IMR-90 (cell line): Measurements from ENCODE around the gene FAM227B. TPM values are rescaled to one million over a fixed set of nuclear protein-coding genes. Genes with fewer than 3 reads are reported as not detected.
A peak's percentile ranks its signal among the peaks of the same experiment; 100 is the strongest.

Source experiments
- ATAC-seq: fragments of 200-7000 bp; cut with Tn5 transposase; 2 replicates; pipeline ENCODE4 v1.9.1; 2020; ENCODE audit warnings: low read depth, mild to moderate bottlenecking, moderate library complexity
- BruUV-seq: library from RNA; stranded (reverse); fragments of 400-500 nt; replicated peaks from 2 replicates; lab custom pipeline; 2021; lab: Mats Ljungman, UMichigan
- CTCF ChIA-PET: fragments of 300-600 bp; formaldehyde crosslinking; extraction: SDS; loops from one replicate; lab custom pipeline; 2021; ENCODE audit warnings: antibody characterized with exemption; lab: Yijun Ruan, JAX
- POLR2A ChIA-PET: fragments of 300-600 bp; sonication (Branson Sonifier 250); formaldehyde crosslinking; loops from one replicate; lab custom pipeline; 2022; ENCODE audit warnings: antibody characterized with exemption; ENCODE audit not compliant: unreplicated experiment; lab: Charles Lee
- DNase-seq: peaks from one replicate; pipeline ENCODE4 v3.0.0; 2013
- H2AFZ ChIP-seq: replicated peaks from 2 replicates; pipeline ENCODE3; 2013; ENCODE audit warnings: low read length, mild to moderate bottlenecking; ENCODE audit not compliant: poor library complexity
- H2AK5ac ChIP-seq: 2 replicates; pipeline ENCODE4 v1.6.1; 2013; ENCODE audit warnings: low read depth, low read length, inconsistent platforms
- H2AK9ac ChIP-seq: replicated peaks from 2 replicates; pipeline ENCODE3; 2013; ENCODE audit warnings: mild to moderate bottlenecking, low read depth, low read length, moderate library complexity; ENCODE audit not compliant: poor library complexity
- H2BK120ac ChIP-seq: 2 replicates; pipeline ENCODE4 v1.6.1; 2013; ENCODE audit warnings: low read depth, low read length, inconsistent platforms
- H2BK15ac ChIP-seq: 3 replicates; pipeline ENCODE4 v1.6.1; 2013; ENCODE audit warnings: low read depth, low read length, inconsistent platforms
- H2BK20ac ChIP-seq: 2 replicates; pipeline ENCODE4 v1.6.1; 2013; ENCODE audit warnings: low read depth, mild to moderate bottlenecking, inconsistent platforms, low read length, moderate library complexity
- H2BK5ac ChIP-seq: 2 replicates; pipeline ENCODE4 v1.6.1; 2013; ENCODE audit warnings: mild to moderate bottlenecking, low read depth, low read length, inconsistent platforms; ENCODE audit not compliant: poor library complexity, severe bottlenecking
- H3K14ac ChIP-seq: replicated peaks from 2 replicates; pipeline ENCODE4 v1.6.1; 2013; ENCODE audit warnings: low read depth, low read length, inconsistent platforms
- H3K18ac ChIP-seq: 2 replicates; pipeline ENCODE4 v1.6.1; 2013; ENCODE audit warnings: low read depth, low read length, control low read depth
- H3K23ac ChIP-seq: 2 replicates; pipeline ENCODE4 v1.6.1; 2013; ENCODE audit warnings: low read depth, low read length, inconsistent platforms
- H3K27ac ChIP-seq: 2 replicates; pipeline ENCODE4 v1.5.1; 2013; ENCODE audit warnings: mild to moderate bottlenecking, control low read depth, low read length; ENCODE audit not compliant: insufficient read depth
- H3K27me3 ChIP-seq: 2 replicates; pipeline ENCODE4 v1.6.1; 2013; ENCODE audit warnings: low read length; ENCODE audit not compliant: control insufficient read depth, insufficient read depth
- H3K36me3 ChIP-seq: 2 replicates; pipeline ENCODE4 v1.6.1; 2013; ENCODE audit warnings: low read length, mixed read lengths; ENCODE audit not compliant: control insufficient read depth, insufficient read depth
- H3K4ac ChIP-seq: 2 replicates; pipeline ENCODE4 v1.6.1; 2013; ENCODE audit warnings: low read depth, low read length, inconsistent platforms
- H3K4me1 ChIP-seq: 2 replicates; pipeline ENCODE4 v1.6.1; 2013; ENCODE audit warnings: low read length, mixed read lengths; ENCODE audit not compliant: control insufficient read depth, insufficient read depth
- H3K4me2 ChIP-seq: 2 replicates; pipeline ENCODE4 v1.6.1; 2013; ENCODE audit warnings: low read depth, mild to moderate bottlenecking, control low read depth, low read length, moderate library complexity
- H3K4me3 ChIP-seq: 2 replicates; pipeline ENCODE4 v1.5.1; 2013; ENCODE audit warnings: low read depth, mild to moderate bottlenecking, control low read depth, low read length, moderate library complexity; ENCODE audit not compliant: insufficient read depth
- H3K56ac ChIP-seq: 2 replicates; pipeline ENCODE4 v1.6.1; 2013; ENCODE audit warnings: low read length, inconsistent platforms; ENCODE audit not compliant: insufficient read depth; ENCODE audit errors: extremely low read depth
- H3K79me1 ChIP-seq, 2 experiments: 2 replicates each; pipeline ENCODE4 v1.6.1; 2013; ENCODE audit warnings: low read length in 2 of 2, inconsistent platforms in 1 of 2, low read depth in 1 of 2
- H3K9ac ChIP-seq: 2 replicates; pipeline ENCODE4 v1.6.1; 2013; ENCODE audit warnings: low read depth, low read length, control low read depth
- H3K9me1 ChIP-seq: 2 replicates; pipeline ENCODE4 v1.6.1; 2013; ENCODE audit warnings: low read length, inconsistent platforms; ENCODE audit not compliant: insufficient read depth
- H3K9me3 ChIP-seq: 2 replicates; pipeline ENCODE4 v1.6.1; 2013; ENCODE audit warnings: low read length; ENCODE audit not compliant: control insufficient read depth, insufficient read depth
- H4K20me1 ChIP-seq: 2 replicates; pipeline ENCODE4 v1.6.1; 2013; ENCODE audit warnings: low read length, inconsistent platforms; ENCODE audit not compliant: insufficient read depth
- H4K5ac ChIP-seq: 2 replicates; pipeline ENCODE4 v1.6.1; 2013; ENCODE audit warnings: mild to moderate bottlenecking, low read depth, low read length, control low read depth
- H4K8ac ChIP-seq, 2 experiments: 2 replicates each; pipeline ENCODE4 v1.6.1; 2013; ENCODE audit warnings: low read depth in 2 of 2, low read length in 2 of 2, control low read depth in 1 of 2, inconsistent platforms in 1 of 2
- H4K91ac ChIP-seq: 2 replicates; pipeline ENCODE4 v1.6.1; 2013; ENCODE audit warnings: low read depth, low read length, inconsistent platforms; ENCODE audit not compliant: insufficient read depth
- CEBPB ChIP-seq: IDR thresholded peaks from 2 replicates; pipeline ENCODE4 v1.6.1; 2012; ENCODE audit warnings: low read depth, low read length, improper control_type of control experiment
- NFE2L2 ChIP-seq: fragments of 150-350 bp; IDR thresholded peaks from 2 replicates; pipeline ENCODE4 v1.6.1; 2016; ENCODE audit warnings: low read depth, mild to moderate bottlenecking, low read length
- WGBS, 2 experiments: methylation state at CpG; one replicate each; pipeline versions ENCODE4 v1.1.5 to v1.1.7; 2013; ENCODE audit warnings: missing lambda C conversion rate in 2 of 2; ENCODE audit not compliant: insufficient read length in 1 of 2; ENCODE audit errors: extremely low coverage in 2 of 2; 5-methylcytosine and 5-hydroxymethylcytosine counted together
- dilution Hi-C: fragments of 300-500 bp; cut with HindIII; formaldehyde crosslinking; loops from one replicate; pipeline ENCODE4 v1.14.3; 2018; ENCODE audit warnings: low sequenced_read_pairs; ENCODE audit not compliant: unreplicated experiment
- in situ Hi-C: fragments of 300-500 bp; cut with MboI; formaldehyde crosslinking; loops from 3 replicates; pipeline ENCODE4 v1.14.3; 2019; ENCODE audit warnings: low sequenced_read_pairs, inconsistent platforms, mixed read lengths
- intact Hi-C: fragments of 100-400 bp; cut with micrococcal nuclease; formaldehyde crosslinking; loops from 2 replicates; pipeline ENCODE4 v1.10.0; 2022
- polyA plus RNA-seq, 3 experiments: library from polyadenylated mRNA; depleted of rRNA; stranded (reverse); fragments of >200 nt; gene quantifications; 2 replicates each; pipeline ENCODE4 v1.2.3, GENCODE V29; 2012; ENCODE audit warnings: low replicate concordance in 1 of 3
- total RNA-seq: library from RNA; depleted of rRNA; stranded (reverse); fragments of >200 nt; gene quantifications from 2 replicates; pipeline ENCODE4 v1.2.3, GENCODE V29; 2012

Gene FAM227B
- total and polyA plus RNA-seq, 2 of the 4 experiments (the other 2 are of a cell fraction) = 1.8 to 3.0 TPM

DNA sequence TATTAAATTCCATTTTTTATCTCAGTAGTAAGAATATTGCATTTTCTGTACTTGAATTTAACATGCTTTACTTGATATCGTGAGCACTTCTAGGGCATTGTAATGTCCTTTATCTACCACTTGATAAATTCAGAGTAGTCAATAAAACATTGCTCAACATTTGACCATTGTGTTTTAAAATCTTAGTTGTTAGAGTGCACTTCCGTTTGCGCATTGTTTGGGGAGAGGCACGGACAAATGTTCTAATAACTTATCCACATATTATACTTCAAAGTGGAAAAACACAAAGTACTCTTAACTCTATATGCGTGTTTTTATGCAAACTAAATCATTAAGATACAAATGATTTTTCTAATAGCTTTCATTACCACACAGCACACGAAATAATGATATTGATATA lies 419 bp downstream of the FAM227B start:
- no CpG with 5 or more reads among the region's 6 CpGs for WGBS, 2 experiments
- CTCF ChIA-PET = no interaction called here
- peaks cover 3% of the 10 kb centered on the region; the same call in 1 of the 2 replicates for H3K4me1 ChIP-seq
- peak overlapping the region; percentile 57 for H3K4me2 ChIP-seq
- no peak for TF ChIP-seq NFE2L2
- peak; percentile 78 for TF ChIP-seq CEBPB
- peak overlapping the region; percentile 68; the same call in 1 of the 2 replicates for H3K27ac ChIP-seq
- peak; percentile 33 for DNase-seq
- H2AK5ac ChIP-seq = no peak overlapping the region
- peak overlapping the region; percentile 77; the same call in 1 of the 2 replicates for H2BK20ac ChIP-seq
- H3K9me1 ChIP-seq = no peaks in the 10 kb centered on the region
- POLR2A ChIA-PET = no interaction called here
- no peak overlapping the region for H2AFZ ChIP-seq
- TSS peak; percentile 92 for BruUV-seq
- H3K56ac ChIP-seq = peak overlapping the region; percentile 96
- H4K20me1 ChIP-seq = no peaks in the 10 kb centered on the region
- peak overlapping the region; percentile 76 for H4K91ac ChIP-seq
- peak overlapping the region; percentile 74 for H3K18ac ChIP-seq
- no peak for ATAC-seq
- H3K9ac ChIP-seq = peak overlapping the region; percentile 68; the same call in 1 of the 2 replicates
- H3K23ac ChIP-seq = peak overlapping the region; percentile 96
- peak overlapping the region; percentile 96 for H3K14ac ChIP-seq
- H3K9me3 ChIP-seq = peaks cover 4% of the 10 kb centered on the region
- dilution Hi-C loops = no loop called here
- H2AK9ac ChIP-seq = no peak overlapping the region
- in situ Hi-C loops = loop anchor here (25.0 kb wide), 1 partner anchor 383 kb away; no protein-coding TSS in a partner anchor
- H2BK5ac ChIP-seq = peak overlapping the region; percentile 88
- peak overlapping the region; percentile 84 for H4K5ac ChIP-seq
- H2BK120ac ChIP-seq = peak overlapping the region; percentile 86
- H2BK15ac ChIP-seq = peak overlapping the region; percentile 56; the same call in 1 of the 3 replicates
- peak overlapping the region; percentile 58 for H3K4me3 ChIP-seq
- peak overlapping the region; percentile 14 to 97 for H4K8ac ChIP-seq
- no peaks in the 10 kb centered on the region for H3K27me3 ChIP-seq
- peaks cover 12 to 30% of the 10 kb centered on the region in 2 experiments for H3K79me1 ChIP-seq
- peak overlapping the region; percentile 87; the same call in 1 of the 2 replicates for H3K4ac ChIP-seq
- intact Hi-C loops = loop anchor here (2.0 to 5.0 kb wide), 7 partner anchors 128 to 517 kb away; no protein-coding TSS in a partner anchor
- peaks cover 2% of the 10 kb centered on the region; the same call in 1 of the 2 replicates for H3K36me3 ChIP-seq
